GM18526 (cell line): Measurements from ENCODE around the gene KRT37.
"Not testable (repeated sequence)": the region's sequence is repeated elsewhere in the genome, so short reads cannot be mapped to it uniquely, and the experiment has no call there.

Source experiments
- POLR2A ChIP-seq: IDR thresholded peaks from 3 replicates; pipeline ENCODE4 v1.6.1; 2011; ENCODE audit not compliant: insufficient read length; ENCODE audit errors: extremely low read depth

KRT37 gene

DNA sequence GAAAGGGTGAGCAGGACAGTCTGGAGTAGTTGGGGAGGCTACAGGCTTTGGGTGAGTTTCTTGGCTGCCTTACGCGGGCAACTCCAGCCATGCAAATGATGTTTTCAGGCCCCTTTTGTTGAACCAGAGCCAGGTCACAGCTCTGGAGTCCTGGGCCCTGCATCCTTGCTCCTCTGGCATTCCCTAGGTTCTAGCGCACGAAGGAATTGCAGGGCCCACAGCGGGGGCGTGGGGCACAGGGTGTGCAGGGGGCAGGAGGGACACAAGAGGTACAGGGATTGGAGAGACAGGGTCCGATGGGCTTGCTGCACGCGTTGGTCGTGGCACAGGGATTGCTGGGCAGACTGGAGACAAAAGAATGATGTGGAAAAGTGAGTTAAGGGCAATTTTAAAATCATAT, 30.6 kb downstream of the KRT37 start:
- TF ChIP-seq POLR2A = no peak

DNA sequence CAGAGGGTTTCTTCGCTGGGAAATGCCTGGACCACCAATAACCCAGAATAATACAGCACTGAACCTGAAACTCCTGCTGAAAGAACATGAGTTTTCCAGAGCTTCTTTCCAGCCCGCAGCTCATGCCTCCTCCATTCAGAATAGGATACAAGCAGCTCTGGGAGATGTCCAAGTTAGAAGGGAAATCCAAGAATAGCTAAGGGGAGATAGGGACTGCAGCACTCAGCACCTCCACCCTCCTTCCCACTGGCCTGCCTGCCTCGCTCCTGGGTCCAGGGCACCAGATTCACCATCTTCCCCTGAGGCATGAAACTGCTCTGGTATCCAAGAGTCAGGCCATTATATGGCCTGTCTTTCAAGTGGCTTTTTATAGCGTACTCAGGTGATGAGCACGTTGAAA, 31.1 kb downstream of the KRT37 start:
- no peak for TF ChIP-seq POLR2A

DNA sequence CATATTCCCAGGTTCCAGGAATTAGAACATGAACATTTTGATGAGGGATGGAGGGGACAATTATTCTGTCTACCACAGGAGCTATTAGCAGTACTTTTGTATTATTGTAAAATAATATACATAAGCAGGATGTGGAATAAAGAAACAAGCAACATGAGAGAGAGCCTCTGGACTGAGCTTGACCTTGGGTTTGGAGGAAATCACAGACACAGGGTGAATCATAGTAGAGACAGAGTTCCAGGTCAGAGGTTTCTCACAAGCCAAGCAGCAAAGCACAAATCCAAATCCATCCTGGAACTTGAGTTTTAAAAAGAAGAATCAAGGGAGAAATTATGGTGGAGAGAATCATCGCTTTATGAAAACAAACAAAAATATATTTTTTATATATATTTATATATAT, 32.1 kb downstream of the KRT37 start:
- TF ChIP-seq POLR2A = no peak

DNA sequence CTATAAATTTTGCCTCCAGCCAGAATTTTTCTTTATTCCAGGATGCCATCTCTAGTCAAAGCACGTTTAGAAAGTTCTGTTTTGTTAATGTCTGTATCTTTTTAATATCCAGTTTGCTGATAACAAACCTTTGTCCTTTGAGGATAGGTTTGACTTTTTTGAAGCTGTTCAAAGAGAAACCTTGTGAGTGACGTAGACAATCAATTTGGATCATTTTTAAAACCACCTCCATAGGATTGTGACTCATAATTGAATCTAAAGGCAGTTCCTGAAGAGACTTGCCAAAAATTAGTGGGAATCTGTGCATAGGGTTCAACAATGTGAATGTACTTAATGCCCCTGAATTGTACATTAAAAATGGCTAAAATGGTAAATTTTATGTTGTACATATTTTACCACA, 32.9 kb downstream of the KRT37 start:
- TF ChIP-seq POLR2A = no peak

DNA sequence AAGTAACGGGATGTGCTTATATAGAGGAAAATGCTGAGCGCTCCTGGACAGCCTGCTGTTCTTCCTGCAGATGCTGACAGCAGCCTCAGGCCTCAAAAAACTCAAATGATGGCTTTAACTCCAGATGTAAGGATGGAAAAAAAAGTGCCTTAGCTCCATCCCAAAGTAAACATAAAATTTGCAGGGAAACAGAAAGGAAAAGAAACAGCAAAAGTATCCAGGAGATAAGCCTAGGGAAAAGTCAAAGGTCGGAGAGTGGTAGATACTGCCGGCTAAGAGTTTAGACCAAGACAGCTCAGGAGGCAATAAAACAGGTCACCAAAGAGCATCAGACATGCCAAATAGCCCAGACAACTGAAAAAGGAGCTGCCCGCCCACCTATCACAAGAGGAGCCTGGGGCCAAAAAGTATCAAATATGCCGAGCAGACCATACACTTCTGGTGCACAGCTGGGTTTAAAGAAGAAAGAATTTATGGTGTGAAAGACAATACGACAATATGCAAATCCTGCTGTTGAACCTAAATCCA, 33.9 kb downstream of the KRT37 start:
- no peak for TF ChIP-seq POLR2A

DNA sequence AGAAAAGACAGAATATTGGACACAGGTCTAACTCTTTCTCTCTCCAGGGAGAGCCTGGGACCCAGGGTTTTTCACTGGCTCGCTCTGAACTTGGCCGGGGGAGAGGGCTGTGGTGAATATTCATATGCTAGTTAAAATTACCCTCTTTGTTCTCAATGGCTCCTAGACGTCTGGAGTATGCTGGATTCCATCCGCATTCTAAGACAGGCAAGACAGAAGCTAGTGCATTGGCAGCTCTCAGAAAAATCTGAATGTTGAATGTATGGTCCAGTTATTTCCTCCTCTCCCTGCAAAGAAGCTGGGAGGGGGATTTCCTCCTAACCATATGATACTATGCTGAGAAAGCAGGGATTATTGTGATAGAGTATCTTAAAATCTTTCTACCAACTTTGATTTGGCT, 36.7 kb downstream of the KRT37 start:
- TF ChIP-seq POLR2A = no peak

DNA sequence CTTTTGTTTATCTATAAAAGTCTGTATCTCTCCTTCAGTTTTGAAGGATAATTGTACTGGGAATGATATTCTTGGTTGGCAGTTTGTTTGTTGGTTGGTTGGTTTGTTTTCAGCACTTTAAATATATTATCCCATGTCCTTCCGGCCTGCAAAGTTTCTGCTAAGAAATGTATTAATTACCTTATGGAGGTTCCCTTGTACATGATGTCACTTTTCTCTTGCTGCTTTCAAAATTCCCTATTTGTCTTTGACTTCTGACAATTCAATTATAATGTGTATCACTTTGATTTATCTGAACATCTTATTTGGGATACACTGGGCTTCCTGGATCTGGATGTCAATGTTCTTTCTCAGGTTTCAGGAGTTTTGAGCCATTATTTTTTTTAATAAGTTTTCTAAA, 38.2 kb downstream of the KRT37 start:
- TF ChIP-seq POLR2A = no peak

DNA sequence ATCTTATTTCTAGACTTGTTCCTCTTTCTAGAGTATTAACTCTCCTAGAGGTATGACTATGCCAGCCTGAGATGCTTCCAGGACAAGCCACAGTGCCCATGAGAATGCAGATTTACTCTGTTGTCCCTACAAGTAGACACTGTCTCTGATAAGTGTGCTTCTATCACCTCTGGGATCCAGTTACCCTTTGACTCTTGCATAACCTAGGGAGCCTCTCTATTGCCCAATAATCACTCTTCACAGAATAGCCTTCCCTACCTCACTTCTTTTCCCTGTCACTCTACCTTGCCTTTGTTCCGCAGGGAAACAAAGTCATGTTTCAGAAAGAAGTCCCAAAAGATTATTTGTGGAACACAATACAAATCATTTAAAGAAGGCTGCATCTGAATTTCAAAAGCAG, 40.7 kb downstream of the KRT37 start:
- TF ChIP-seq POLR2A = no peak

DNA sequence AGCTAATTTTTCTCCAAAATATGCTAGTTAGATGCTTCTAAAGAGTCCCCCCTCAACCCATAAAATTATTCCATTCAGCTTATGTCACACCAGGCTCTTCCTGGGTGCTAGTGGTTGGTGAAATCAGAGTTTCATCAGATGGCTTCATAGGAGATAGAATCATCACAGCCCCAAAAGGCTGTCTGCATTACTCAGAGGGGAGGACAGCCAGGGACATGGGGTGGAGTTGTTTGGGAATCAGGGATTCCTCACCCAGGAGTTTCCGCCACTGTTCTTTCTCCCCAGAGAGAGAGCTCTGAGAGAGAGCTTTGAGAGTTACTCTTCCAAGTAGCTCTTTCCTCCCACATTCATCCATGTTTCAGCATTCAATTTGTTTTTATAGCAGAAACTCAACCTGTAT, 42.0 kb downstream of the KRT37 start:
- no peak for TF ChIP-seq POLR2A

DNA sequence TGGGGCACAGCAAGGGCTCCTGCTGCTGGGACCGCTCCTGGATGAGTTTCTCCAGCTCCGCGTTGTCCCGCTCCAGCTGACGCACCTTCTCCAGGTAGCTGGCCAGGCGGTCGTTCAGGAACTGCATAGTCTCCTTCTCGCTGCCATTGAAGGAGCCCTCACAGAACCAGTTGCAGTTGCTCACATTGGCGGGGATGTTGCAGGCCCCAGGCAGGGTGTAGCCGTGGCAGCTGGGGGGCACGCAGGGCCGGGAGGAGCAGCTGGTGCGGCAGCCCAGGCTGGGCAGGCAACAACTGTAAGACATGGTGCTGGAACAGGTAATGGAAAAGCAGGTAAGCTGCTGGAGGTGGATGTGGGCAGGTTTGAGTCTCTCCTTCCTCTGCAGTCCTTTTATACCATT, 42.4 kb downstream of the KRT37 start, which contains the start of gene KRT34:
Gene KRT34 (minus strand): TSS at position 364 of the 400 bp plus-strand sequence. CDS start 60 bp downstream, at position 304.
- TF ChIP-seq POLR2A = not testable (repeated sequence)

DNA sequence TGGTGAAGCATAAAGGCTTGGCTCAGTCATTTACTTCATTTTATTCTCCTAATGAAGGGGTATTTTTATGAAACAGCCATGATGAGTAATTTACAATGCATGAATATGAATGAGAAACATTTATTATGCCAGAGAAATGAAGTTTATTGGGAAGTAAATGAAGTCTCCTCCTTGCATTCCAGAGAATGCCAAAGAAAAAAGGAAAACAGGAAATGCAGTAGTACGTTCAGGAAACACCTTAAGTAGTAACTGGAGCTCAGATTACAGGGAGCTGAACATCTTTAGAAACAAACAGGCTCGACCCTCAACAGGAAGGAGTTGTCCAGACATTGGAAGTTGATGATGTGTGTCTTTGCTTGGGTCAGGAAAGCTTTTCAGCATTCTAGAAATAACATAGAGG, 46.8 kb downstream of the KRT37 start:
- no peak for TF ChIP-seq POLR2A
